H9 (cell line): ENCODE results near the gene SHPK. TPM values are rescaled to one million over a fixed set of nuclear protein-coding genes. Genes with fewer than 3 reads are reported as not detected.

ENCODE experiments used
- DNase-seq: peaks from one replicate; pipeline ENCODE4 v3.0.0-alpha.2; 2017
- H2AFZ ChIP-seq: one replicate; pipeline ENCODE4 v1.6.1; 2013; ENCODE audit warnings: mild to moderate bottlenecking, low read length, control low read depth, moderate library complexity
- H2AK5ac ChIP-seq: 2 replicates; pipeline ENCODE4 v1.6.1; 2013; ENCODE audit warnings: low read length, control low read depth, mixed read lengths; ENCODE audit not compliant: insufficient read length
- H2BK120ac ChIP-seq: one replicate; pipeline ENCODE4 v1.6.1; 2013; ENCODE audit warnings: low read depth, mild to moderate bottlenecking, low read length, control low read depth, inconsistent platforms; ENCODE audit not compliant: poor library complexity, severe bottlenecking
- H2BK12ac ChIP-seq: 2 replicates; pipeline ENCODE4 v1.6.1; 2013; ENCODE audit warnings: low read length, control low read depth, mixed read lengths, low read depth; ENCODE audit not compliant: insufficient read length
- H2BK15ac ChIP-seq: 2 replicates; pipeline ENCODE4 v1.6.1; 2013; ENCODE audit warnings: low read depth, low read length, control low read depth
- H2BK20ac ChIP-seq: one replicate; pipeline ENCODE4 v1.6.1; 2013; ENCODE audit warnings: low read depth, mild to moderate bottlenecking, low read length, control low read depth, inconsistent platforms; ENCODE audit not compliant: poor library complexity, severe bottlenecking
- H2BK5ac ChIP-seq: 2 replicates; pipeline ENCODE4 v1.6.1; 2013; ENCODE audit warnings: low read length, control low read depth, mixed read lengths; ENCODE audit not compliant: insufficient read length
- H3K14ac ChIP-seq: 2 replicates; pipeline ENCODE4 v1.6.1; 2013; ENCODE audit warnings: low read length, control low read depth; ENCODE audit not compliant: insufficient read depth
- H3K18ac ChIP-seq: 2 replicates; pipeline ENCODE4 v1.6.1; 2013; ENCODE audit warnings: low read depth, mild to moderate bottlenecking, mixed read lengths, low read length, control low read depth; ENCODE audit not compliant: insufficient read length
- H3K23ac ChIP-seq: 2 replicates; pipeline ENCODE4 v1.6.1; 2013; ENCODE audit warnings: low read length, control low read depth, mixed read lengths, low read depth; ENCODE audit not compliant: insufficient read length
- H3K23me2 ChIP-seq: 2 replicates; pipeline ENCODE4 v1.6.1; 2013; ENCODE audit warnings: low read depth, mild to moderate bottlenecking, mixed read lengths, low read length, control low read depth; ENCODE audit not compliant: insufficient read length, poor library complexity, severe bottlenecking
- H3K27ac ChIP-seq: 2 replicates; pipeline ENCODE4 v1.5.1; 2013; ENCODE audit warnings: low read length, control low read depth, mixed read lengths, low read depth; ENCODE audit not compliant: insufficient read length
- H3K27me3 ChIP-seq: 2 replicates; pipeline ENCODE4 v1.6.1; 2013; ENCODE audit warnings: low read length, control low read depth, inconsistent platforms; ENCODE audit not compliant: insufficient read depth
- H3K4ac ChIP-seq: 2 replicates; pipeline ENCODE4 v1.6.1; 2013; ENCODE audit warnings: low read depth, mild to moderate bottlenecking, control low read depth, inconsistent platforms, low read length, moderate library complexity
- H3K4me1 ChIP-seq: 2 replicates; pipeline ENCODE4 v1.6.1; 2013; ENCODE audit warnings: low read length, control low read depth, inconsistent platforms; ENCODE audit not compliant: insufficient read depth
- H3K4me2 ChIP-seq: 2 replicates; pipeline ENCODE4 v1.6.1; 2013; ENCODE audit warnings: low read length, control low read depth, mixed read lengths; ENCODE audit not compliant: insufficient read length, insufficient read depth
- H3K56ac ChIP-seq: 2 replicates; pipeline ENCODE4 v1.6.1; 2013; ENCODE audit warnings: low read depth, mild to moderate bottlenecking, mixed read lengths, low read length, control low read depth; ENCODE audit not compliant: insufficient read length
- H3K79me1 ChIP-seq: 2 replicates; pipeline ENCODE4 v1.6.1; 2013; ENCODE audit warnings: low read depth, mild to moderate bottlenecking, moderate library complexity, low read length, control low read depth, inconsistent platforms; ENCODE audit not compliant: insufficient read depth, poor library complexity, severe bottlenecking
- H3K79me2 ChIP-seq: 2 replicates; pipeline ENCODE4 v1.6.1; 2013; ENCODE audit warnings: low read length, control low read depth, inconsistent platforms; ENCODE audit not compliant: insufficient read depth
- H3K9ac ChIP-seq: 2 replicates; pipeline ENCODE4 v1.6.1; 2013; ENCODE audit warnings: low read length, control low read depth, mixed read lengths; ENCODE audit not compliant: insufficient read length; ENCODE audit errors: extremely low read depth
- H3K9me3 ChIP-seq: one replicate; pipeline ENCODE4 v1.6.1; 2013; ENCODE audit warnings: low read depth, low read length, inconsistent platforms; ENCODE audit not compliant: control insufficient read depth
- H3T11ph ChIP-seq: one replicate; pipeline ENCODE4 v1.6.1; 2013; ENCODE audit warnings: mild to moderate bottlenecking, low read length, control low read depth, inconsistent platforms
- H4K20me1 ChIP-seq: one replicate; pipeline ENCODE4 v1.6.1; 2013; ENCODE audit not compliant: control insufficient read depth, insufficient read length, insufficient read depth
- H4K5ac ChIP-seq: 2 replicates; pipeline ENCODE4 v1.6.1; 2013; ENCODE audit warnings: low read depth, mild to moderate bottlenecking, mixed read lengths, low read length, control low read depth; ENCODE audit not compliant: insufficient read length
- H4K8ac ChIP-seq: replicated peaks from 2 replicates; pipeline ENCODE4 v1.6.1; 2013; ENCODE audit warnings: low read length, control low read depth, mixed read lengths, low read depth; ENCODE audit not compliant: insufficient read length
- H4K91ac ChIP-seq: 2 replicates; pipeline ENCODE4 v1.6.1; 2013; ENCODE audit warnings: low read depth, mild to moderate bottlenecking, moderate library complexity, mixed read lengths, low read length, control low read depth; ENCODE audit not compliant: insufficient read length
- H3K27ac Mint-ChIP-seq, 3 experiments: 2 replicates in 2 of 3; 3 replicates in 1 of 3; pipeline ENCODE4 v1.8.0; 2020 to 2021; ENCODE audit warnings: mixed read lengths in 3 of 3, mild to moderate bottlenecking in 1 of 3, moderate library complexity in 1 of 3
- H3K27me3 Mint-ChIP-seq: 2 replicates; pipeline ENCODE4 v1.8.0; 2021; ENCODE audit warnings: low read depth, mild to moderate bottlenecking, moderate library complexity, mixed read lengths
- H3K36me3 Mint-ChIP-seq, 3 experiments: 2 replicates in 2 of 3; 3 replicates in 1 of 3; pipeline ENCODE4 v1.8.0; 2020 to 2021; ENCODE audit warnings: low read depth in 3 of 3, mixed read lengths in 3 of 3; ENCODE audit not compliant: insufficient read depth in 1 of 3
- H3K4me1 Mint-ChIP-seq, 2 experiments: 2 replicates each; pipeline ENCODE4 v1.8.0; 2020; ENCODE audit warnings: mixed read lengths in 2 of 2
- H3K4me3 Mint-ChIP-seq, 2 experiments: 2 replicates in 1 of 2; 3 replicates in 1 of 2; pipeline ENCODE4 v1.8.0; 2020 to 2021; ENCODE audit warnings: mild to moderate bottlenecking in 2 of 2, mixed read lengths in 2 of 2, moderate library complexity in 1 of 2
- H3K9me3 Mint-ChIP-seq, 2 experiments: 2 replicates in 1 of 2; 3 replicates in 1 of 2; pipeline ENCODE4 v1.8.0; 2020; ENCODE audit warnings: mild to moderate bottlenecking in 2 of 2, mixed read lengths in 2 of 2, moderate library complexity in 1 of 2
- CTCF ChIP-seq: fragments of 200-600 bp; sonication (generic); conservative IDR thresholded peaks from 3 replicates; pipeline ENCODE4 v1.8.0; 2021; ENCODE audit warnings: antibody characterized with exemption, mild to moderate bottlenecking
- WGBS: extraction: QIAGEN DNeasy Blood & Tissue Kit; methylation state at CpG from one replicate; pipeline ENCODE4 v1.1.7; 2013; ENCODE audit warnings: missing lambda C conversion rate, low lambda C conversion rate, mixed read lengths; ENCODE audit not compliant: insufficient read length; ENCODE audit errors: extremely low coverage; 5-methylcytosine and 5-hydroxymethylcytosine counted together
- total RNA-seq: library from RNA; stranded (reverse); gene quantifications from 2 replicates; pipeline ENCODE4 v1.2.1, GENCODE V29; 2021

The SHPK gene
- total RNA-seq, 1 experiment from 2014 or later = 27.0 TPM

GRCh38 chr17:3589784-3590183, 46.3 kb downstream of the SHPK start:
- peaks cover 8 to 35% (median 34%) of the 10 kb centered on the region in 3 experiments for H3K36me3 Mint-ChIP-seq
- H3K14ac ChIP-seq = no peak overlapping the region
- no peak overlapping the region for H2AK5ac ChIP-seq
- no peak overlapping the region for H3K9ac ChIP-seq
- H2BK5ac ChIP-seq = no peak overlapping the region
- TF ChIP-seq CTCF = no peak
- no peaks in the 10 kb centered on the region for H3K23me2 ChIP-seq
- no peaks in the 10 kb centered on the region for H3K79me1 ChIP-seq
- H3K4me3 Mint-ChIP-seq = no peak overlapping the region
- H4K5ac ChIP-seq = no peak overlapping the region
- peaks cover 2% of the 10 kb centered on the region in 2 experiments; a peak in 3 of 4 replicates for H3K4me1 Mint-ChIP-seq
- peak overlapping the region in 1 of 3 experiments; percentile 69; a peak in 2 of 7 replicates for H3K27ac Mint-ChIP-seq
- H4K20me1 ChIP-seq = no peaks in the 10 kb centered on the region
- no peaks in the 10 kb centered on the region for H3K9me3 ChIP-seq
- H3K4me2 ChIP-seq = no peak overlapping the region
- no peak overlapping the region for H2BK12ac ChIP-seq
- no peaks in the 10 kb centered on the region for H3K27me3 Mint-ChIP-seq
- H3K4me1 ChIP-seq = no peaks in the 10 kb centered on the region
- no peak overlapping the region for H4K91ac ChIP-seq
- H3K9me3 Mint-ChIP-seq = no peaks in the 10 kb centered on the region
- no peak overlapping the region for H3K56ac ChIP-seq
- no peaks in the 10 kb centered on the region for H3K79me2 ChIP-seq
- no peak for DNase-seq
- no peak overlapping the region for H3K27ac ChIP-seq
- H3K18ac ChIP-seq = no peak overlapping the region
- WGBS = no CpG with 5 or more reads among the region's 22 CpGs
- no peak overlapping the region for H4K8ac ChIP-seq
- no peak overlapping the region for H2AFZ ChIP-seq
- H3T11ph ChIP-seq = no peak overlapping the region
- H3K23ac ChIP-seq = no peak overlapping the region
- H3K27me3 ChIP-seq = no peaks in the 10 kb centered on the region
- no peak overlapping the region for H3K4ac ChIP-seq
- no peak overlapping the region for H2BK20ac ChIP-seq
- H2BK120ac ChIP-seq = no peak overlapping the region
- no peak overlapping the region for H2BK15ac ChIP-seq
